ENCODE results near the gene PDGFRB.

- TF ChIP-seq CREB1 (IDR thresholded peaks at IDR 0.05; ENCODE audit: low read depth) (no peak), MAX (IDR thresholded peaks at IDR 0.05) (no peak), REST (IDR thresholded peaks at IDR 0.05; ENCODE audit: low read depth) (no peak), YY1 (IDR thresholded peaks at IDR 0.05; ENCODE audit: low read depth) (no peak), TEAD4 (IDR thresholded peaks at IDR 0.05) (no peak), RAD21 (IDR thresholded peaks at IDR 0.05; ENCODE audit: low read depth) (no peak), EP300 (IDR thresholded peaks at IDR 0.05; ENCODE audit: borderline replicate concordance) (no peak)
These were observed 18.6 kb upstream of the PDGFRB start for GRCh38 chr5:150174285-150174684.
